Cardiac muscle cell (in vitro differentiated cells and primary cell): Measurements from ENCODE around the gene GLE1. TPM values are rescaled to one million over a fixed set of nuclear protein-coding genes. Genes with fewer than 3 reads are reported as not detected.
A peak's percentile ranks its signal among the peaks of the same experiment; 100 is the strongest.

Experiments
- DNase-seq, 2 donors: peaks; one replicate each; pipeline versions ENCODE4 v3.0.0 to v3.0.0-alpha.2; 2010 to 2017; ENCODE audit warnings: low read depth in 1 of 2, low spot score in 1 of 2
- H3K27ac ChIP-seq: fragments of 200-600 bp; sonication (generic); 2 replicates; pipeline ENCODE4 v1.5.1; 2016
- H3K27me3 ChIP-seq: fragments of 200-600 bp; sonication (generic); 2 replicates; pipeline ENCODE4 v1.6.0; 2016; ENCODE audit warnings: control low read depth
- H3K36me3 ChIP-seq: fragments of 200-600 bp; sonication (generic); 2 replicates; pipeline ENCODE4 v1.5.1; 2016; ENCODE audit warnings: control low read depth
- H3K4me1 ChIP-seq: fragments of 200-600 bp; sonication (generic); 2 replicates; pipeline ENCODE4 v1.8.1; 2017; ENCODE audit warnings: low read depth, mild to moderate bottlenecking, mixed run types
- H3K4me3 ChIP-seq: fragments of 200-600 bp; sonication (generic); 2 replicates; pipeline ENCODE4 v1.5.1; 2016; ENCODE audit warnings: mild to moderate bottlenecking
- H3K9me3 ChIP-seq: fragments of 200-600 bp; sonication (generic); 2 replicates; pipeline ENCODE4 v1.5.1; 2017; ENCODE audit warnings: low read depth, mild to moderate bottlenecking, control low read depth
- polyA plus RNA-seq: library from polyadenylated mRNA; unstranded; fragments of >200 nt; fragmentation: Nextera tagmentation; extraction: Ambion mirVana; gene quantifications from 2 replicates; pipeline ENCODE4 v1.2.1, GENCODE V29; 2016
- total RNA-seq: library from RNA; depleted of rRNA; stranded (reverse); fragments of >200 nt; gene quantifications from 2 replicates; pipeline ENCODE4 v1.2.3, GENCODE V29; 2016
- TF ChIP-seq, protein P1 (sequence below): IDR thresholded peaks from 2 replicates; pipeline ENCODE4 v1.5.1; 2012; ENCODE audit warnings: low read depth, mild to moderate bottlenecking, low read length

GLE1 gene
- total and polyA plus RNA-seq, 2 experiments from 2014 or later: 16.3 to 22.4 TPM

DNA sequence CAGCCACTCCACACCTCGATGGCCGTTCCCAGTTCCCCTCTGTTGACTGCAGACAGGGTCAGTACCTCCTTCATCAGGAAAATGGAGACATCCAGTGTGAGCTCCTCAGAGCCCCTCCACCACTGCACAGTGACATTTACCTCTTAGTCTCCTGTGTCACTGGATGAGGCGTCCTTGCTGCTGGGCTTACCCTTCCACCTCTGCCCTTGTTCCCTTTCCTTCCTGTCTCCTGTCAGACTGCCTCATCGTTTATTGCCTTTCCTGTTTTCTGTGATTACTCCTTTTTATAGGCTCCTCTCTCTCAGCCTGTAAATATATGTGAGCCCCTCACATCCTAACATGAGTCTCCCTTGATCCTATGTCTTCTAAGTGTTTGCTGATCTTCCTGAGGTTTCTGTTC lies 24.7 kb downstream of the GLE1 start:
- H3K27ac ChIP-seq: no peak overlapping the region
- H3K36me3 ChIP-seq: peaks cover 27% of the 10 kb centered on the region
- no peak overlapping the region for H3K4me3 ChIP-seq
- TF ChIP-seq, protein P1, sequence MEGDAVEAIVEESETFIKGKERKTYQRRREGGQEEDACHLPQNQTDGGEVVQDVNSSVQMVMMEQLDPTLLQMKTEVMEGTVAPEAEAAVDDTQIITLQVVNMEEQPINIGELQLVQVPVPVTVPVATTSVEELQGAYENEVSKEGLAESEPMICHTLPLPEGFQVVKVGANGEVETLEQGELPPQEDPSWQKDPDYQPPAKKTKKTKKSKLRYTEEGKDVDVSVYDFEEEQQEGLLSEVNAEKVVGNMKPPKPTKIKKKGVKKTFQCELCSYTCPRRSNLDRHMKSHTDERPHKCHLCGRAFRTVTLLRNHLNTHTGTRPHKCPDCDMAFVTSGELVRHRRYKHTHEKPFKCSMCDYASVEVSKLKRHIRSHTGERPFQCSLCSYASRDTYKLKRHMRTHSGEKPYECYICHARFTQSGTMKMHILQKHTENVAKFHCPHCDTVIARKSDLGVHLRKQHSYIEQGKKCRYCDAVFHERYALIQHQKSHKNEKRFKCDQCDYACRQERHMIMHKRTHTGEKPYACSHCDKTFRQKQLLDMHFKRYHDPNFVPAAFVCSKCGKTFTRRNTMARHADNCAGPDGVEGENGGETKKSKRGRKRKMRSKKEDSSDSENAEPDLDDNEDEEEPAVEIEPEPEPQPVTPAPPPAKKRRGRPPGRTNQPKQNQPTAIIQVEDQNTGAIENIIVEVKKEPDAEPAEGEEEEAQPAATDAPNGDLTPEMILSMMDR: no peak
- H3K9me3 ChIP-seq: no peaks in the 10 kb centered on the region
- H3K27me3 ChIP-seq: no peaks in the 10 kb centered on the region
- DNase-seq: no peak
- peaks cover 5% of the 10 kb centered on the region for H3K4me1 ChIP-seq

DNA sequence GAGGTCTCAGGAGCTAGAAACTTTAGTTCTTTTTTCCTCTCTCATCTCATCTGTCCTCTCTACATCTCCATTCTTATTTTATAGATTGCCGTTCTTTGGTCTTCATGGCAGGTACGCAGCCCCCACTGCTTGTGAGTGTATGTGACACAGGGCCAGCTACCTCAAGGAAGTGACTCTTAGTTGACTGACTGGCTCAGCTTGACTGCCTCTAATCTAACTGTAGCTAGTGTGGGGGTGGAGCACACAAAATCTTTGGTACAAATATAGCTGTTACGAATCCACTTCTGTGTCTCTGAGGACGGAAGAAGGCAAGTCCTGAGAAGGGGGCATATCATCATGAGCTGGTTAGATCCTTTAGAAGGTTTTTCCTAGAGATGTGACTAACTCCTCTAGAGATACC lies 28.1 kb downstream of the GLE1 start:
- H3K27ac ChIP-seq: peak overlapping the region; percentile 87
- H3K36me3 ChIP-seq: peaks cover 12% of the 10 kb centered on the region
- no peak overlapping the region for H3K4me3 ChIP-seq
- TF ChIP-seq, protein P1: no peak
- no peaks in the 10 kb centered on the region for H3K27me3 ChIP-seq
- peak in 1 of 2 donors; percentile 27 for DNase-seq
- no peaks in the 10 kb centered on the region for H3K9me3 ChIP-seq
- peaks cover 5% of the 10 kb centered on the region for H3K4me1 ChIP-seq

- peak in 1 of 2 donors; percentile 68 for DNase-seq
- peaks cover 43% of the 10 kb centered on the region for H3K36me3 ChIP-seq
Measured at GRCh38 chr9:128540634-128541360, 36.3 kb downstream of the GLE1 start.

GRCh38 chr9:128546504-128546903 lies 42.0 kb downstream of the GLE1 start:
- no peak for DNase-seq
- H3K4me3 ChIP-seq: no peak overlapping the region
- peaks cover 23% of the 10 kb centered on the region for H3K4me1 ChIP-seq
- TF ChIP-seq, protein P1: no peak
- peaks cover 9% of the 10 kb centered on the region for H3K36me3 ChIP-seq
- H3K27ac ChIP-seq: no peak overlapping the region
- H3K9me3 ChIP-seq: no peaks in the 10 kb centered on the region
- H3K27me3 ChIP-seq: no peaks in the 10 kb centered on the region

More at GRCh38 chr9:128540634-128541360, 36.3 kb downstream of the GLE1 start:
- Histone ChIP-seq H3K4me3 (no peak overlapping the region), H3K9me3 (no peaks in the 10 kb centered on the region), H3K4me1 (no peaks in the 10 kb centered on the region), H3K27me3 (no peaks in the 10 kb centered on the region), H3K27ac (no peak overlapping the region)
- TF ChIP-seq, protein P1: no peak

DNA sequence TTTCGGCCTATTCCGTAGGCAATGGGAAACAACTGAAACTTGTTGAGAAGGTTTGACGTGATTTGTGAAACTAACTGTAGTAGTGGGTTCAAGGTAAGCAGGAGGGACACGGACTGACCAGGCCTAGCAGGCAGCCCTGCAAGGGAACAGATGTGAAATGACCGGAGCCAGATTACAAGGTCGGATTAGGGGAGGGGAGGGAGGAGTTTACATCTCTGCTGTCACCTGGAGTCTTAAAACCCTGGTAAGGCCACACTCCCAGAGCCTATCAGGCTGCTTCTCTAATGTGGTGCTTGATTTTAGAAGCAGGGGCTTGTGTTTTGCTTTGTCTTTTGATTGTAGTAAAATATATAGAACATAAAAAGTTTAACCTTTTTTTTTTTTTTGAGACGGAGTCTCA lies 44.4 kb downstream of the GLE1 start:
- H3K9me3 ChIP-seq: no peaks in the 10 kb centered on the region
- no peak overlapping the region for H3K4me3 ChIP-seq
- TF ChIP-seq, protein P1: no peak
- no peaks in the 10 kb centered on the region for H3K36me3 ChIP-seq
- H3K27ac ChIP-seq: peak overlapping the region; percentile 70
- no peaks in the 10 kb centered on the region for H3K27me3 ChIP-seq
- no peak for DNase-seq
- H3K4me1 ChIP-seq: peaks cover 31% of the 10 kb centered on the region
